Activated T-cell treated with anti-CD3 and anti-CD28 coated beads, Interleukin-2, amount 50 U/mL, for 72 hours (primary cell): ENCODE measurements around the gene RAB12. TPM values are rescaled to one million over a fixed set of nuclear protein-coding genes. Genes with fewer than 3 reads are reported as not detected.
"Not testable (repeated sequence)": the region's sequence is repeated elsewhere in the genome, so short reads cannot be mapped to it uniquely, and the experiment has no call there.

Experiments
- ATAC-seq, 2 donors: fragments of 150-1000 bp; cut with Tn5 transposase; replicated peaks in 1 of 2; 2 replicates each; pipeline ENCODE4 v1.10.0; 2021; ENCODE audit warnings: moderate library complexity in 2 of 2, mild to moderate bottlenecking in 1 of 2
- DNase-seq, 2 donors: peaks; one replicate each; pipeline ENCODE4 v3.0.0; 2021 to 2022; ENCODE audit warnings: mixed read lengths in 1 of 2
- H3K27ac Mint-ChIP-seq: one replicate; pipeline ENCODE4 v1.8.0; 2022; ENCODE audit warnings: mild to moderate bottlenecking, moderate library complexity, mixed read lengths
- H3K27me3 Mint-ChIP-seq: one replicate; pipeline ENCODE4 v1.8.0; 2022; ENCODE audit warnings: low read depth, mixed read lengths
- H3K36me3 Mint-ChIP-seq, 2 donors: one replicate each; pipeline ENCODE4 v1.8.0; 2022; ENCODE audit warnings: mixed read lengths in 2 of 2, mild to moderate bottlenecking in 1 of 2; ENCODE audit not compliant: insufficient read depth in 2 of 2
- H3K4me1 Mint-ChIP-seq: one replicate; pipeline ENCODE4 v1.8.0; 2022; ENCODE audit warnings: low read depth, mixed read lengths
- H3K4me3 Mint-ChIP-seq, 2 donors: one replicate each; pipeline ENCODE4 v1.8.0; 2022; ENCODE audit warnings: mild to moderate bottlenecking in 2 of 2, mixed read lengths in 2 of 2, moderate library complexity in 2 of 2
- H3K9me3 Mint-ChIP-seq, 2 donors: one replicate each; pipeline ENCODE4 v1.8.0; 2022; ENCODE audit warnings: mixed read lengths in 2 of 2
- total RNA-seq, 2 donors: library from RNA; stranded (reverse); gene quantifications; one replicate each; pipeline ENCODE4 v1.2.3, GENCODE V29; 2022

RAB12 gene
- total RNA-seq, 2 donors from 2014 or later: 14.5 to 15.0 TPM

DNA sequence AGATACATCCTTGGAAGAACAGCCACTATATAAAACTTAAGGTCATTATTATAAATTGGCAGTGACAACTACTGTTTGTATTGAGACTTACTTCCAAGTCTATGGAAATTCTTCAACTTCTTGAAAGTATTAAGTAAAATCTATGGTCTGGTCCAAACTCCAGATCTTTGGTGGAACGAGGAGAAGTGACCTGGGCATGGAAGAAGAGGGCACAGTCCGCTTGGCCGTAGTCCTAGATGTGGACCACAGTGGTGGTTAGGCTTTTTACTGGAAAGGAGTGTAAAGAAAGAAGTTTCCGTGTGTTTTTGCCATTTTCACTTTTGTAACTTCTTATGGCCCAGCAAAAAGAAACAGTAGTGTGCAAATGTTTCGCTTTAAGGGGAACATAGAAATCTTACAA, 9.8 kb downstream of the RAB12 start:
- peaks cover 0 to 2% of the 10 kb centered on the region in 2 donors for H3K9me3 Mint-ChIP-seq
- peak overlapping the region; percentile 16 for H3K27ac Mint-ChIP-seq
- H3K27me3 Mint-ChIP-seq: no peaks in the 10 kb centered on the region
- no peak for DNase-seq
- H3K4me3 Mint-ChIP-seq: no peak overlapping the region
- ATAC-seq: no peak
- peaks cover 4 to 24% of the 10 kb centered on the region in 2 donors for H3K36me3 Mint-ChIP-seq
- H3K4me1 Mint-ChIP-seq: peaks cover 68% of the 10 kb centered on the region

DNA sequence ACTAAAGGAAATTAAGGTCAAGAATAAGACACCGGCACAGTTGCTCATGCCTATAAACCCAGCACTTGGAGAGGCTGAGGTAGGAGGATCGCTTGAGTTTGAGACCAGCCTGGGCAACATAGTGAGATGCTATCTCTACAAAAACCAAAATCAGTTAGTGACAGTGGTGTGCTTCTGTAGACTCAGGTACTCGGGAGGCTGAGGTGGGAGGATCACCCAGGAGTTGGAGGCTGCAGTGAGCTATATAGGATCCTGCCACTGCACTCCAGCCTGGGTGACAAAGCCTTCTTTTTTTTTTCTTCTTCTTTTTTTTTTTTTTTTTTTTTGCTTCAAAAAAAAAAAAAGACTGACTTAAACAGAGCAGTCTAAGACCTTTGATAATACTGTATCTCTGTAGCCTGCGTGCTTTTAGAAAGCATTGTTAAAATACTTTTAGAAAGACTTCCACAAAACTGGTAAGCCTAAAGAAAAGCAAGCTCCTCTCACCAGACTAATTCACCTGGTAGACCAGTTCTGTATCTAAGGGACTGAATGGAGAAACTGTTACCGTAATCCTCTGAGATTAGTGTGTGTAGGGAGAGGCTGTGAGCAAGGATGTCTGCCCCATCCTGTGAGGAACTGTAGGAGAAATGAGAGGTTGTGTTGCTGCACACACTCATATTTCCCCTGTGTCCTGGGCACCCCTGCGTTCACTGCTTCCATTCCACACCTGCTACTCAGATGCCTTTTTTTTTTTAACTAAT, 10.8 kb downstream of the RAB12 start:
- ATAC-seq: peak in 1 of 2 donors; percentile 17
- peaks cover 0 to 2% of the 10 kb centered on the region in 2 donors for H3K9me3 Mint-ChIP-seq
- H3K36me3 Mint-ChIP-seq: peaks cover 2 to 24% of the 10 kb centered on the region in 2 donors
- no peak overlapping the region for H3K4me3 Mint-ChIP-seq
- peaks cover 61% of the 10 kb centered on the region for H3K4me1 Mint-ChIP-seq
- peak overlapping the region; percentile 15 for H3K27ac Mint-ChIP-seq
- H3K27me3 Mint-ChIP-seq: no peaks in the 10 kb centered on the region
- no peak for DNase-seq

DNA sequence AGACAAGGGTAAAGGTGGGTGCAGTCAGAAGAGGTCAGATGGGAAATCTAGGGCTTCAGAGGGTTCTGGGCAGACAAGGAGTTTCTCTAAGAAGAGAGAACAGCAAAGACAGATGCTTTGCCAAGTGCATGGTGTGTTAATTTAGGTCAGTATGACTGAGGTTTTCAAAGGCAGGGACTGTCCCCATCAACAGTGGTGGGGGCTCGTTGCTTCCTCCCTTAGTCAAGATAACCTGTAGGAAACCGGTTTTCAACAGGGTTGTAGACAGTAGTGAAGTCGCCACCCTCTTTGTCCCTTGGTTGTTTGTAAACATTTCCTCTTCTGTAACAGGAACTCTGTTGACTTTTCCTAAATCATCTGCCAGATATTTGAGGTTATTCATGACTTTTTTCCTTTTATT, 11.6 kb downstream of the RAB12 start:
- DNase-seq: no peak
- peaks cover 53% of the 10 kb centered on the region for H3K4me1 Mint-ChIP-seq
- no peak overlapping the region for H3K27ac Mint-ChIP-seq
- peak overlapping the region in 1 of 2 donors; percentile 21 for H3K4me3 Mint-ChIP-seq
- peaks cover 2 to 30% of the 10 kb centered on the region in 2 donors for H3K36me3 Mint-ChIP-seq
- H3K27me3 Mint-ChIP-seq: no peaks in the 10 kb centered on the region
- peak in 1 of 2 donors; percentile 39 for ATAC-seq
- H3K9me3 Mint-ChIP-seq: peaks cover 0 to 2% of the 10 kb centered on the region in 2 donors

DNA sequence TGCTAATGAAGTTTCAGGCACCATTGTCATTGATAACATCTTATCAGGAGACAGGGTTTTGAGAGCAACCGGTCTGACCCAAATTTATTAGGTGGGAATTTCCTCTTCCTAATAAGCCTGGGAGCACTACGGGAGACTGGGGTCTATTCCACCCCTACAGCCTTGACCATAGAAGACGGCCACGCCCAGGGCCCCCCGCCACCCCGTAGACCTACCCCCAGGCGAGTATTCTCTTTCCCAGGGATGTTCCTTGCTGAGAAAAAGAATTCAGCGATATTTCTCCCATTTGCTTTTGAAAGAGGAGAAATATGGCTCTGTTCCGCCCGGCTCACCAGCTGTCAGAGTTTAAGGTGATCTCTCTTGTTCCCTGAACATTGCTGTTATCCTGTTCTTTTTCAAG, 13.4 kb downstream of the RAB12 start:
- H3K27me3 Mint-ChIP-seq, H3K4me3 Mint-ChIP-seq, H3K9me3 Mint-ChIP-seq, ATAC-seq, DNase-seq, H3K27ac Mint-ChIP-seq: not testable (repeated sequence)
- Mint-ChIP-seq H3K4me1 (peaks cover 49% of the 10 kb centered on the region), H3K36me3 (peaks cover 3 to 31% of the 10 kb centered on the region in 2 donors)

DNA sequence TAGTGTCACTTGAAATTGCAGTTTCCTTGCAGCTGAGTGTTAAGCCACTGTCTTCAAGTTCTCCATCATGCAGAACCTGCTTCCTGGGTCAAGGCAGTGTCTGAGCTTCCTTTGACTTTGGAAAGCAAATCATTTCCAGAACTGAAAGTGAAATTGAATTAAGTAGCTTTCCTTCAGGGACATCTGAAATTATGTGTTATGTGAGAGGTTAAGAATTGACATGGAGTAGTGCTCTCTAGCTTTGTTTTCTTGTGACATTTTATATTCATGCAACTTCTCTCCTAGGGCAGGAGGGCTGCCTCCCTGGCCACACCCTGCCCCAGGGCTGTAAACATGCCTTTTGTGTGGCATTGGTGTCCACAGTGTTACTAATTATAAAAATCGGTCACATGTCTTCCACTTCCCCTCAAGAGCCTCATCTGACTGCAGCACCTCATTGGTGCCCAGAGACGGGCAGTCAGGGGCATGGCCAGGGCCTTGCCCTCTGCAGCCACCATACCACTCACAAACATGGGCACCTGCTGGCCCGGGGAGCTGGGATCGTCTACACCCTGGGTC, 14.4 kb downstream of the RAB12 start:
- ATAC-seq (peak; percentile 41 to 54), DNase-seq (no peak)
- Mint-ChIP-seq H3K27ac (peak overlapping the region; percentile 58), H3K36me3 (peaks cover 6 to 28% of the 10 kb centered on the region in 2 donors), H3K4me3 (no peak overlapping the region), H3K4me1 (peaks cover 41% of the 10 kb centered on the region), H3K9me3 (peaks cover 0 to 2% of the 10 kb centered on the region in 2 donors), H3K27me3 (no peaks in the 10 kb centered on the region)

DNA sequence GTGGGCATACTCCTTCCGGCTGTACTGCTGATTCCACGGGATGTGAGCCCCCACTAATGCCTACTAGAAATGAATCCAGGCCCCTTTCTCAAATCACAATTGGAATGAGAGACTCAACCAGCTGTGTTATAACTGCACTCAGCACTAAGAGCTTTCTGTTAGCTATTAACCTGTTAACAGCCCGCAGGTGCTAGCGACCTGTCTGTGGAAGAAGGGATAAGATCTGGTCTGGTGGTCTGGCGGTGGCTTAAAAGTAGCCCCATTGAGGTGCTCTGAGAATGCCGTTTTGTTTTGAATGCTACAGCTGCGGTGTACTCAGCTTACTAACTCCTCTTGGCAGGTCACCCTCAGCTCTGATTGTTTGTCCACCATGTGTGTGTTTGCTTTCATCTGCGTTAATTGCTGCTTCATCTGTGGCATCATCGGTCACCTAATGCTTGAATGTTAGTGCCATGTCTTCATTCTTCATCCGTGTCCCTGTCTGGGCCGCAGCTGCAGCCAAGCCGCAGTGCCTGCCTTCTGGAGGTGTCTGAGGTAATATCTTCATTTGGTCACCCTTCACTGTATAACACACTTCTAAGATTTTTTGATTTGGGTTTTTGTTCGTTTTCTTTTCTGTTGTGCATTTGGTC, 16.3 kb downstream of the RAB12 start:
- ATAC-seq: no peak
- DNase-seq: no peak
- H3K27me3 Mint-ChIP-seq: no peaks in the 10 kb centered on the region
- no peak overlapping the region for H3K27ac Mint-ChIP-seq
- peaks cover 25% of the 10 kb centered on the region for H3K4me1 Mint-ChIP-seq
- peaks cover 0 to 2% of the 10 kb centered on the region in 2 donors for H3K9me3 Mint-ChIP-seq
- no peak overlapping the region for H3K4me3 Mint-ChIP-seq
- H3K36me3 Mint-ChIP-seq: peaks cover 5 to 23% of the 10 kb centered on the region in 2 donors

DNA sequence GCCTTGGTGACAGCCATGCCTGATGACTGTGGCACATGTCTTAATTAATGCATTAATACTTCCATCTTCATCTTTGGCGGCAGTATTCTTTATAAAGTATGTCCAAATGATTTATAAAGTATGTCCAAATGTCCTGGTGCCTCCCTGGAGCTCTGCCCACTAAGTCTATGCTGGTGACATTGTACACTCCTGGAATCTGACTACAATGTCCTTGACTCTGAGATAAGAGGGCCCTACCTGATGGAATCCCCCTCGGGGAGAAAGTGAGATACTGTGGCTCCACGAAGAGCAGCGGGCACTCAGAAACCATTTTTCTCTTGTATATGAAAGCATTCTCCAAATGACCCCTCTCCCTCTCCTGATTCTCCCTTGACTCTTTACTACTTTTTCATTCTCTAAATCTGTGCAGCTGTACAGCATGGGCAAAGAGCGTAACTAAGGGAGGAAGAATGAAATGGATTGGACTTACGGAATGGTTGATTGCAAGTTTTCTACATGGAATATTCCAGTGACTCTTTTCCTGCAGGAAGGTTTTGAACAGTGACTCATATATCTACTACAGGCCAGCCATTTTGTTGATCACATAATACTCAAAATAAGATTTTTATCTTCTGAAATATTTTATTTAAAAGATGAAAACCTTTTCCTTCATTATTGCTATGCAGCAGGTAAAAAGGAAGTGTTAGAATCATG, 17.3 kb downstream of the RAB12 start:
- H3K27me3 Mint-ChIP-seq: no peaks in the 10 kb centered on the region
- H3K4me1 Mint-ChIP-seq: peaks cover 22% of the 10 kb centered on the region
- H3K36me3 Mint-ChIP-seq: peaks cover 4 to 19% of the 10 kb centered on the region in 2 donors
- H3K27ac Mint-ChIP-seq: no peak overlapping the region
- H3K9me3 Mint-ChIP-seq: peaks cover 0 to 2% of the 10 kb centered on the region in 2 donors
- no peak for ATAC-seq
- DNase-seq: no peak
- no peak overlapping the region for H3K4me3 Mint-ChIP-seq

DNA sequence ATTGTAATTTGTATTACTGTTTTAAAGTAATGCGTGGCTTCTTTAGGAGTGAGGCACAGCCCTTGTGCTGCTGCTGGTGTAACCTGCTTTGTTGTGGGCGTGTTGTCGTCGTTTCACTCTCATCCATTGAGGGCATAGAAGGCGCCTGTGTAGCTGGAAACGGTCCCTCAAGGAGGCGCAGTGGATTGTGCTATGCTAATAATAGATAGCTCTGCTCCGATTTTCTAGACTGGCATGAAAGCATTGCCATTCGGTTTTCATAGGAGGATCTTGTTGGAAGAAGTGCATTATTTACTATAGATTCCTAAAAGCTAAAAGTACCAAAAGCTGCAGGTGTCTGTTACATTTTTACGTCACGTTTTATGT, 17.9 kb downstream of the RAB12 start:
- Mint-ChIP-seq H3K27ac (no peak overlapping the region), H3K4me3 (no peak overlapping the region), H3K4me1 (peaks cover 16% of the 10 kb centered on the region), H3K36me3 (peaks cover 4 to 14% of the 10 kb centered on the region in 2 donors), H3K9me3 (peaks cover 0 to under 1% of the 10 kb centered on the region in 2 donors), H3K27me3 (no peaks in the 10 kb centered on the region)
- ATAC-seq (no peak), DNase-seq (no peak)

DNA sequence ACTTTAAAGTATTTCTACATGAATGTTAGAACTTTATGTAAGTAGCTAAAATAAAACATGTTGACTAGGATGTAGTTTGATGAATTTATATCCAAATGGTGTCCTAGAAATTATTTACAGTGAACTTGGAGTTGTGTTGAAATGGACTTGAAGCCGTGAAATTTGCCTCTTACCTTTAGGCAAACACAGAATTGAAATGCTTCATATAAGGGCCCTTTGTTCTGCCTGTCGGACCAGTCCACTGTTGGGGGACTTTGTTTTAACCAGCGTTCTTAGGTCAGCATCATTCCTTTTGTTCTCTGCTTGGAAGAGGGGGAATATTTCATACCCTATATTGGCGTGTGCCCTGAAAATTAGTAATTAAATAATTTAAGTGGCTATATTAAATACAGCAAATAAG, 18.3 kb downstream of the RAB12 start:
- Mint-ChIP-seq H3K4me3 (no peak overlapping the region), H3K27ac (no peak overlapping the region), H3K36me3 (peaks cover 4 to 11% of the 10 kb centered on the region in 2 donors), H3K9me3 (no peaks in the 10 kb centered on the region), H3K4me1 (peaks cover 15% of the 10 kb centered on the region), H3K27me3 (no peaks in the 10 kb centered on the region)
- DNase-seq: no peak
- ATAC-seq: no peak

DNA sequence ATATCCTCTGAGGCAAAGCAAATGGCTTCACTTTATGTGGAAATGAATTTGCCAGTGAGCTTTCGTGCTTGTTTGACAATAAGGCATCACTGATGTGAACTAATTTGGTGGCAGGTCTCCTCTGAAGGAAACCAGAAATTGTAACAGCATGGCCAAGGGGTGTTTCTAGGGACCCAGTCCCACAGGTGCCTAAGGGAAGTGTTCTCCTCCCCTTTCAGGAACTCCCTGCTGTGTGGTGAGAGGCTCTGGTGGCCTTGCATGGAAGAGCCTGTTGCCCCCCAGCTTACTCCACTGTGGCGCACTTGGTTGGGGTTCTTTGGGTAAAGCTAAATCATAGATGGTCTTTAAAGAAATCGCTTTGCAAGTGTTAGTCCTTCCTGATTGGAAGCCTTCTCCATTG, 20.4 kb downstream of the RAB12 start:
- Mint-ChIP-seq H3K36me3 (peaks cover 4 to 11% of the 10 kb centered on the region in 2 donors), H3K9me3 (no peaks in the 10 kb centered on the region), H3K27me3 (no peaks in the 10 kb centered on the region), H3K4me3 (no peak overlapping the region), H3K27ac (no peak overlapping the region), H3K4me1 (no peaks in the 10 kb centered on the region)
- DNase-seq (no peak), ATAC-seq (no peak)

DNA sequence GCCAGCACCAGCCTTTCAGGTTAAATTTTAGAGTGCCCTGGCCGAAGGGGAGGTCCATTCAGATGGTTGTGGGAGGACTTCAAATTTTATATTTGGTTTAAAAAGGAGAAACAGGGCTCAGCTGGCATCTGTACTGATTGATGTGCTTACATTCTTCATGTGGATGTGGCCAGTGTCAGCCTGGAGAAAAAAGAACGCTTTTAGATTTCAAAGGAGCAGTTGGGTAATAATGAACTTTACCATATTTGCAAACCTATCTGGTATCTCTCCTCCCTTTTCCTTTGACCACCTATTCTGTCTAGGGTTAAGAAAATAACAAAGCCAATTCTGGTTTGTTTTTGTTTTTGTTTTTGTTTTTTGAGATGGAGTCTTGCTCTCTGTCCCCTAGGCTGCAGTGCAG, 21.3 kb downstream of the RAB12 start:
- Mint-ChIP-seq H3K4me1 (no peaks in the 10 kb centered on the region), H3K4me3 (no peak overlapping the region), H3K27ac (no peak overlapping the region), H3K9me3 (no peaks in the 10 kb centered on the region), H3K27me3 (no peaks in the 10 kb centered on the region), H3K36me3 (peaks cover 4 to 12% of the 10 kb centered on the region in 2 donors)
- DNase-seq: no peak
- no peak for ATAC-seq

DNA sequence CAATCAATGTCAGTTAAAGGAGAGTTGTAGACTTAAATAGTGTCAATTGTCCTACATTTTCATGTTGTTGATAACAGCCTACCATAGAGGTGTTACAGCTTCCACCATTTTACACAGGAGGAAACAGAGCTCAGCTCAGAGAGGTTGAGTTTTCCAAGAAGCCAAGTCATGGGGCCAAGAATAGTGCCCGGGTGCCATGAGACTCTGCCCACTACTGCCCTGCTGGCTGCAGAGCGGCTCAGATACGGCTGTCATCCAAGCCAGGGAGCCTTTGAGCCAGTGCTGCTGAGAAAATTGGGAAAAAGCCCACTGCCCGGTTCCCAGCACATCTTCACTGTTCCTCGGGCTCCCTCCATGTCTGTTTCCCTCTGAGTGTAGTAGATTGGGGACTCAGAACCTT, 22.0 kb downstream of the RAB12 start:
- H3K27ac Mint-ChIP-seq: no peak overlapping the region
- no peaks in the 10 kb centered on the region for H3K4me1 Mint-ChIP-seq
- no peak for ATAC-seq
- H3K4me3 Mint-ChIP-seq: no peak overlapping the region
- H3K9me3 Mint-ChIP-seq: no peaks in the 10 kb centered on the region
- DNase-seq: no peak
- peaks cover 4 to 8% of the 10 kb centered on the region in 2 donors for H3K36me3 Mint-ChIP-seq
- no peaks in the 10 kb centered on the region for H3K27me3 Mint-ChIP-seq

DNA sequence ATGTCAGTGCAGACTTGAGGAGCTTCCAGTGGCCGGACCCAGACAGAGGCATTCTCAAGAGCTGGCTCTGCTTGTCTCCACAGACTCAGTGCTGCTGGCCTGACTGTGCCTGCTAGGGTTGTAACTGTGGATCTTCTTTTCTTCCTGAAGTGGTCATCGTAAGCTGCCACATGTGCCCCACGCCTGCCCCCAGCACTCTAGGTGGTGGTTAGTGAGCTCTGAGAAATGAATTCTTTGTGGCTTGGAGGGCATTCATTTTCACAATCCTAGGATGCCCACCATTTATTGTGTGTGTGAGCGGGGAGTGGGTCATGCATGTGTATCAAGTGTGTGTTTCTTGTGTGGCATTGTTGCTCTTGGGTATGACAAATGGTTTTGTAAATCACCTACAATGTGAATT, 23.1 kb downstream of the RAB12 start:
- Mint-ChIP-seq H3K27ac (no peak overlapping the region), H3K4me1 (no peaks in the 10 kb centered on the region), H3K9me3 (no peaks in the 10 kb centered on the region), H3K36me3 (peaks cover 2 to 5% of the 10 kb centered on the region in 2 donors), H3K4me3 (no peak overlapping the region), H3K27me3 (no peaks in the 10 kb centered on the region)
- no peak for ATAC-seq
- DNase-seq: no peak
